SU-DHL-6 (cell line): ENCODE data around the gene STAP1.
A peak's percentile ranks its signal among the peaks of the same experiment; 100 is the strongest.

Experiments
- H2AFZ ChIP-seq: fragments of 200-600 bp; sonication (generic); 2 replicates; pipeline ENCODE4 v1.6.1; 2014; ENCODE audit warnings: low read depth, mild to moderate bottlenecking, moderate library complexity, mixed read lengths, antibody characterized with exemption, low read length; ENCODE audit not compliant: severe bottlenecking
- H3F3A ChIP-seq: fragments of 200-600 bp; shearing (Covaris generic); 2 replicates; pipeline ENCODE4 v1.6.0; 2016; ENCODE audit warnings: antibody characterized with exemption, mild to moderate bottlenecking; ENCODE audit not compliant: insufficient read depth
- H3K27ac ChIP-seq: fragments of 200-600 bp; sonication (generic); 2 replicates; pipeline ENCODE4 v1.5.1; 2016; ENCODE audit warnings: low read depth, mild to moderate bottlenecking, low read length, moderate library complexity, mixed read lengths
- H3K27me3 ChIP-seq: fragments of 200-600 bp; sonication (generic), shearing (Covaris generic); 2 replicates; pipeline ENCODE4 v1.6.0; 2014; ENCODE audit warnings: mild to moderate bottlenecking, low read length
- H3K36me3 ChIP-seq: fragments of 200-600 bp; sonication (generic); 2 replicates; pipeline ENCODE4 v1.6.1; 2014; ENCODE audit warnings: mild to moderate bottlenecking, low read length, mixed read lengths
- H3K4me2 ChIP-seq: fragments of 300-600, 200-600 bp; shearing (Covaris generic), sonication (generic); 2 replicates; pipeline ENCODE4 v1.6.0; 2014; ENCODE audit warnings: low read length, low read depth, mild to moderate bottlenecking; ENCODE audit not compliant: poor library complexity, severe bottlenecking
- H3K4me3 ChIP-seq: fragments of 200-600 bp; sonication (generic); 2 replicates; pipeline ENCODE4 v1.5.1; 2014; ENCODE audit warnings: antibody characterized with exemption, low read length, mild to moderate bottlenecking, mixed read lengths; ENCODE audit not compliant: insufficient read depth, poor library complexity, severe bottlenecking
- H3K79me2 ChIP-seq: fragments of 200-600 bp; sonication (generic); 2 replicates; pipeline ENCODE4 v1.6.1; 2014; ENCODE audit warnings: mild to moderate bottlenecking, low read length, moderate library complexity; ENCODE audit not compliant: insufficient read depth
- H3K9ac ChIP-seq: fragments of 200-600 bp; sonication (generic); 2 replicates; pipeline ENCODE4 v1.7.0; 2014; ENCODE audit warnings: mild to moderate bottlenecking, low read length
- H3K9me2 ChIP-seq: fragments of 200-600 bp; sonication (generic); replicated peaks from 2 replicates; pipeline ENCODE4 v1.6.1; 2014; ENCODE audit warnings: low read length; ENCODE audit not compliant: insufficient read depth
- H3K9me3 ChIP-seq: fragments of 200-600 bp; sonication (generic); 2 replicates; pipeline ENCODE4 v1.6.1; 2014; ENCODE audit warnings: low read length, mixed read lengths; ENCODE audit not compliant: insufficient read depth
- H4K20me1 ChIP-seq: fragments of 200-600 bp; sonication (generic); 2 replicates; pipeline ENCODE4 v1.6.1; 2014; ENCODE audit warnings: low read depth, mild to moderate bottlenecking, antibody characterized with exemption, low read length, moderate library complexity, mixed read lengths
- CTCF ChIP-seq: fragments of 200-600 bp; sonication (generic); IDR thresholded peaks from one replicate; pipeline ENCODE4 v1.5.1; 2017; ENCODE audit warnings: antibody characterized with exemption, mild to moderate bottlenecking, low read length, moderate library complexity; ENCODE audit not compliant: insufficient read depth, poor library complexity, severe bottlenecking
- EZH2phosphoT487 ChIP-seq: fragments of 200-600 bp; sonication (generic), shearing (Covaris generic); conservative IDR thresholded peaks from 2 replicates; pipeline ENCODE4 v1.6.1; 2018; ENCODE audit warnings: mild to moderate bottlenecking, antibody characterized with exemption, low read length, moderate library complexity, mixed read lengths

The STAP1 gene

DNA sequence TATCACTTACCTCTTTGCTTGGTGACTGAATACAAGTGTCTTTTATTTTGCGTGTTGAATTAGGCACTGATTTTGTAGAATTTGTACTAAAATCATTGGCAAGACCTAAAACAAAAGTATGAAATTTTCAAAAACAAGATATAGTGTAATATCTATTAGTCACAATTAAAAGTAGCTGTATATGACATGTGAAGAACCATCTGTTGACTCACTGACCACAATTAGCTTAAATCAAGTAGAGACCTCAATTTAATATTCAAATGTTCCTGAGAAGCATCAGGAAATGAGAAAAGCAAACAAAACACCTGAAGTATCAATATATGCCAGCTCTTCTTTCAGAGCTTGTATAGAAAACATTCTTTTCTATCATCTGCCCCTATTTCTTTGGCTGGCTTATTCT lies 18.7 kb upstream of the STAP1 start:
- peaks cover 32% of the 10 kb centered on the region for H3K79me2 ChIP-seq
- no peaks in the 10 kb centered on the region for H3K27me3 ChIP-seq
- no peak overlapping the region for H3K27ac ChIP-seq
- no peaks in the 10 kb centered on the region for H3K9me3 ChIP-seq
- no peak for TF ChIP-seq CTCF
- no peak for TF ChIP-seq EZH2phosphoT487
- no peak overlapping the region for H3K4me3 ChIP-seq
- H3K36me3 ChIP-seq, result peaks cover 30% of the 10 kb centered on the region; the same call in 1 of the 2 replicates
- H3K9ac ChIP-seq, result no peak overlapping the region
- no peaks in the 10 kb centered on the region for H3F3A ChIP-seq
- no peaks in the 10 kb centered on the region; the same call in 1 of the 2 replicates for H4K20me1 ChIP-seq
- H3K9me2 ChIP-seq, result no peaks in the 10 kb centered on the region
- H3K4me2 ChIP-seq, result no peak overlapping the region
- no peak overlapping the region for H2AFZ ChIP-seq

- no peaks in the 10 kb centered on the region for H3K9me2 ChIP-seq
- H3K4me3 ChIP-seq, result no peak overlapping the region
- no peak overlapping the region for H3K9ac ChIP-seq
- H4K20me1 ChIP-seq, result no peaks in the 10 kb centered on the region; the same call in 1 of the 2 replicates
- peaks cover 14% of the 10 kb centered on the region; the same call in 1 of the 2 replicates for H3K36me3 ChIP-seq
- peak overlapping the region; percentile 93 for H3K4me2 ChIP-seq
- TF ChIP-seq EZH2phosphoT487 (no peak), CTCF (no peak)
- no peaks in the 10 kb centered on the region for H3F3A ChIP-seq
- H3K9me3 ChIP-seq, result no peaks in the 10 kb centered on the region
- H2AFZ ChIP-seq, result no peak overlapping the region
- H3K79me2 ChIP-seq, result peaks cover 37% of the 10 kb centered on the region
- no peak overlapping the region for H3K27ac ChIP-seq
- no peaks in the 10 kb centered on the region for H3K27me3 ChIP-seq
These were observed 16.5 kb upstream of the STAP1 start for GRCh38 chr4:67542076-67542475.

- Histone ChIP-seq H3K27ac (peak within 1 kb of the TSS; percentile 79), H3K79me2 (peaks cover 37% of the 10 kb centered on the region), H2AFZ (peak within 1 kb of the TSS; percentile 48), H3K27me3 (no peaks in the 10 kb centered on the region), H3F3A (peaks cover 10% of the 10 kb centered on the region; the same call in 1 of the 2 replicates), H3K9me3 (no peaks in the 10 kb centered on the region), H3K9me2 (no peaks in the 10 kb centered on the region), H4K20me1 (no peaks in the 10 kb centered on the region; the same call in 1 of the 2 replicates), H3K9ac (peak within 1 kb of the TSS; percentile 89), H3K4me2 (peak within 1 kb of the TSS; percentile 93), H3K36me3 (peaks cover 4% of the 10 kb centered on the region; the same call in 1 of the 2 replicates), H3K4me3 (peak within 1 kb of the TSS; percentile 96)
- TF ChIP-seq CTCF (no peak), EZH2phosphoT487 (no peak)
These were observed 13.1 kb upstream of the STAP1 start, which contains the start of gene CENPC for GRCh38 chr4:67545199-67546003. CENPC (minus strand) TSS chr4:67545503; CDS start chr4:67545355, 148 bp downstream.
